HCT116 (cell line): Measurements from ENCODE around the gene LCK. TPM values are rescaled to one million over a fixed set of nuclear protein-coding genes. Genes with fewer than 3 reads are reported as not detected.

Experiments used
- ATAC-seq: fragments of 200-7000 bp; cut with Tn5 transposase; 2 replicates; pipeline ENCODE4 v1.9.1; 2020; ENCODE audit warnings: mild to moderate bottlenecking, moderate library complexity
- BruUV-seq: library from RNA; stranded (reverse); fragments of 400-500 nt; replicated peaks from 2 replicates; lab custom pipeline; 2021; lab: Mats Ljungman, UMichigan
- CTCF ChIA-PET: fragments of 300-600 bp; sonication (Branson Sonifier 250); formaldehyde crosslinking; loops from one replicate; lab custom pipeline; 2021; ENCODE audit warnings: antibody characterized with exemption; lab: Charles Lee
- POLR2A ChIA-PET: fragments of 300-600, 350-600 bp; sonication (Branson Sonifier 250); formaldehyde crosslinking; loops from one replicate; lab custom pipeline; 2021; ENCODE audit warnings: antibody characterized with exemption; lab: Charles Lee
- RAD21 ChIA-PET, 2 experiments: fragments of 300-600 bp; sonication (Branson Sonifier 250); formaldehyde crosslinking; loops; one replicate each; lab custom pipeline; 2023; ENCODE audit warnings: low total read pairs in 2 of 2; ENCODE audit not compliant: uncharacterized antibody in 2 of 2, unreplicated experiment in 2 of 2, low non-redundant PET in 1 of 2; lab: Charles Lee
- DNase-seq: peaks from one replicate; pipeline ENCODE4 v3.0.0-alpha.2; 2010; ENCODE audit warnings: low read depth, low spot score
- H2AFZ ChIP-seq: fragments of 200-600 bp; shearing (Covaris generic), sonication (generic); 2 replicates; pipeline ENCODE4 v1.6.1; 2017; ENCODE audit warnings: low read depth, mixed run types, mixed read lengths, antibody characterized with exemption, low read length; ENCODE audit not compliant: poor library complexity, severe bottlenecking
- H3K27ac ChIP-seq: 2 replicates; pipeline ENCODE4 v1.5.1; 2012; ENCODE audit warnings: low read depth, low read length
- H3K27me3 ChIP-seq: fragments of 200-600 bp; sonication (generic); 2 replicates; pipeline ENCODE4 v1.6.1; 2016; ENCODE audit warnings: mixed run types, low read length, mixed read lengths; ENCODE audit not compliant: insufficient read depth
- H3K36me3 ChIP-seq, 2 experiments: fragments of 200-500 bp in 1 of 2; fragments of 200-600 bp in 1 of 2; sonication (Bioruptor generic) in 1 of 2; sonication (generic) in 1 of 2; 2 replicates each; pipeline versions ENCODE4 v1.5.1 to v1.6.1; 2014 to 2016; ENCODE audit warnings: low read length in 2 of 2, inconsistent platforms in 1 of 2, mixed read lengths in 1 of 2, mixed run types in 1 of 2; ENCODE audit not compliant: insufficient read depth in 2 of 2, control insufficient read depth in 1 of 2
- H3K4me1 ChIP-seq, 2 experiments: fragments of 200-600 bp in 1 of 2; sonication (generic) in 1 of 2; 2 replicates each; pipeline versions ENCODE4 v1.5.1 to v1.6.1; 2012 to 2017; ENCODE audit warnings: low read length in 2 of 2, inconsistent platforms in 1 of 2, mild to moderate bottlenecking in 1 of 2, mixed read lengths in 1 of 2, mixed run types in 1 of 2, moderate library complexity in 1 of 2; ENCODE audit not compliant: insufficient read depth in 2 of 2, control insufficient read depth in 1 of 2
- H3K4me2 ChIP-seq: fragments of 200-600 bp; sonication (generic); 2 replicates; pipeline ENCODE4 v1.6.1; 2017; ENCODE audit warnings: mixed run types, low read length, mixed read lengths
- H3K4me3 ChIP-seq, 2 experiments: fragments of 200-600 bp in 1 of 2; sonication (generic) in 1 of 2; replicated peaks in 1 of 2; 2 replicates each; pipeline ENCODE4 v1.5.1; 2011 to 2016; ENCODE audit warnings: low read length in 2 of 2, control low read depth in 1 of 2, low read depth in 1 of 2, mild to moderate bottlenecking in 1 of 2, mixed read lengths in 1 of 2, mixed run types in 1 of 2
- H3K79me2 ChIP-seq: fragments of 200-600 bp; sonication (generic); 2 replicates; pipeline ENCODE4 v1.6.1; 2017; ENCODE audit warnings: mild to moderate bottlenecking, mixed run types, low read length, moderate library complexity, mixed read lengths; ENCODE audit not compliant: insufficient read depth
- H3K9ac ChIP-seq: fragments of 200-600 bp; sonication (generic); 2 replicates; pipeline ENCODE4 v1.6.1; 2016; ENCODE audit warnings: low read length, mixed read lengths
- H3K9me2 ChIP-seq: fragments of 200-600 bp; sonication (generic), shearing (Covaris generic); 2 replicates; pipeline ENCODE4 v1.6.1; 2017; ENCODE audit warnings: mixed run types, mild to moderate bottlenecking, moderate library complexity; ENCODE audit not compliant: insufficient read depth
- H3K9me3 ChIP-seq, 2 experiments: fragments of 200-500 bp in 1 of 2; fragments of 200-600 bp in 1 of 2; sonication (Bioruptor generic) in 1 of 2; sonication (generic) in 1 of 2; 2 replicates each; pipeline ENCODE4 v1.6.1; 2014 to 2017; ENCODE audit warnings: low read length in 2 of 2, mixed read lengths in 2 of 2, inconsistent platforms in 1 of 2, low read depth in 1 of 2, mild to moderate bottlenecking in 1 of 2, mixed run types in 1 of 2, moderate library complexity in 1 of 2; ENCODE audit not compliant: control insufficient read depth in 1 of 2, insufficient read depth in 1 of 2
- H4K20me1 ChIP-seq: fragments of 200-600 bp; sonication (generic), shearing (Covaris generic); 2 replicates; pipeline ENCODE4 v1.6.1; 2017; ENCODE audit warnings: mixed run types, mild to moderate bottlenecking, moderate library complexity; ENCODE audit not compliant: insufficient read depth
- EGR1 ChIP-seq: IDR thresholded peaks from 2 replicates; pipeline ENCODE4 v1.6.1; 2012; ENCODE audit warnings: low read depth
- ELF1 ChIP-seq: IDR thresholded peaks from 2 replicates; pipeline ENCODE4 v1.6.1; 2012; ENCODE audit warnings: low read depth, borderline replicate concordance
- POLR2AphosphoS5 ChIP-seq: IDR thresholded peaks from 2 replicates; pipeline ENCODE4 v1.6.1; 2011; ENCODE audit warnings: mild to moderate bottlenecking, low read depth, low read length, moderate library complexity
- RAD21 ChIP-seq: IDR thresholded peaks from 2 replicates; pipeline ENCODE4 v1.6.1; 2012; ENCODE audit warnings: low read depth, mild to moderate bottlenecking
- SIN3A ChIP-seq: IDR thresholded peaks from 2 replicates; pipeline ENCODE4 v1.6.1; 2012; ENCODE audit warnings: low read depth
- YY1 ChIP-seq: IDR thresholded peaks from 2 replicates; pipeline ENCODE4 v1.6.1; 2011; ENCODE audit warnings: low read length, low read depth, moderate library complexity, mild to moderate bottlenecking; ENCODE audit not compliant: insufficient replicate concordance; ENCODE audit errors: extremely low read depth
- ZNF274 ChIP-seq: fragments of 200-500 bp; sonication (Bioruptor generic); IDR thresholded peaks from 2 replicates; pipeline ENCODE4 v1.6.1; 2014; ENCODE audit warnings: mild to moderate bottlenecking, low read depth, low read length, inconsistent platforms
- intact Hi-C: fragments of 100-400 bp; cut with micrococcal nuclease; formaldehyde crosslinking; loops from 2 replicates; pipeline ENCODE4 v1.10.0; 2022
- total RNA-seq: library from RNA; stranded (reverse); gene quantifications from one replicate; pipeline ENCODE4 v1.2.1, GENCODE V29; 2021; ENCODE audit not compliant: unreplicated experiment
- TF ChIP-seq, protein P1 (sequence below): IDR thresholded peaks from 2 replicates; pipeline ENCODE4 v1.6.1; 2012
- TF ChIP-seq, protein P2 (sequence below): IDR thresholded peaks from 2 replicates; pipeline ENCODE4 v1.6.1; 2012; ENCODE audit warnings: low read depth
- TF ChIP-seq, protein P3 (sequence below), 3 experiments: fragments of 200-600 bp in 1 of 3; sonication (generic) in 1 of 3; IDR thresholded peaks in 2 of 3; conservative IDR thresholded peaks in 1 of 3; 2 replicates each; pipeline ENCODE4 v1.5.1; 2012 to 2017; ENCODE audit warnings: low read depth in 2 of 3, low read length in 2 of 3, antibody characterized with exemption in 1 of 3, borderline replicate concordance in 1 of 3, control low read depth in 1 of 3, mild to moderate bottlenecking in 1 of 3, mixed read lengths in 1 of 3, mixed run types in 1 of 3, moderate library complexity in 1 of 3; ENCODE audit not compliant: insufficient read depth in 1 of 3

The LCK gene
- total RNA-seq, 1 experiment from 2014 or later = 0.79 TPM

DNA sequence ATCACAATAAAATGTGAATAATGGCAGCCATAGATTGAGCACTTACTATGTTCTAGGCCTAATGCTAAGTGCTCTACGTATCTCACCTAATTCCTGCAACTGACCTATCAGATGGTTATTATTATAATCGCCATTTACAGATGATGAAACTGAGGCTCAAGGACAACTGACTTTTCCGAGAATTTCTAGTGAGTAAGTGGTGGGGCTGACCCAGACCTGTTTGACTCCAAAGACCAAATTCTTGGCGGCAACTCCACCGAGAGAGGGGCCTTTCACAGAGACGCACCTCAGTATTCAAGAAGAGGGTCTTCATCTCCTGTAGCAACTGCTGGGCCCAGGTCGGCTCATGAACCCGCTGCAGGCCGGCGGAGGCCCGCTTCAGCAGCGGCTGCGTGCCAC lies 29.5 kb upstream of the LCK start:
- H3K9me2 ChIP-seq = no peaks in the 10 kb centered on the region
- H3K4me2 ChIP-seq = peak overlapping the region; percentile 96
- BruUV-seq = TSS peak; percentile 48
- H3K9me3 ChIP-seq = no peaks in the 10 kb centered on the region
- DNase-seq (no peak), ATAC-seq (no peak; the same call in 1 of the 2 replicates)
- peak overlapping the region; percentile 96 to 99 for H3K4me3 ChIP-seq
- intact Hi-C loops = no loop called here
- TF ChIP-seq, protein P1, sequence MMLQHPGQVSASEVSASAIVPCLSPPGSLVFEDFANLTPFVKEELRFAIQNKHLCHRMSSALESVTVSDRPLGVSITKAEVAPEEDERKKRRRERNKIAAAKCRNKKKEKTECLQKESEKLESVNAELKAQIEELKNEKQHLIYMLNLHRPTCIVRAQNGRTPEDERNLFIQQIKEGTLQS = no peak
- TF ChIP-seq ELF1 (no peak), POLR2AphosphoS5 (no peak), RAD21 (no peak), EGR1 (no peak), YY1 (no peak), ZNF274 (no peak), SIN3A (no peak)
- TF ChIP-seq, protein P2, sequence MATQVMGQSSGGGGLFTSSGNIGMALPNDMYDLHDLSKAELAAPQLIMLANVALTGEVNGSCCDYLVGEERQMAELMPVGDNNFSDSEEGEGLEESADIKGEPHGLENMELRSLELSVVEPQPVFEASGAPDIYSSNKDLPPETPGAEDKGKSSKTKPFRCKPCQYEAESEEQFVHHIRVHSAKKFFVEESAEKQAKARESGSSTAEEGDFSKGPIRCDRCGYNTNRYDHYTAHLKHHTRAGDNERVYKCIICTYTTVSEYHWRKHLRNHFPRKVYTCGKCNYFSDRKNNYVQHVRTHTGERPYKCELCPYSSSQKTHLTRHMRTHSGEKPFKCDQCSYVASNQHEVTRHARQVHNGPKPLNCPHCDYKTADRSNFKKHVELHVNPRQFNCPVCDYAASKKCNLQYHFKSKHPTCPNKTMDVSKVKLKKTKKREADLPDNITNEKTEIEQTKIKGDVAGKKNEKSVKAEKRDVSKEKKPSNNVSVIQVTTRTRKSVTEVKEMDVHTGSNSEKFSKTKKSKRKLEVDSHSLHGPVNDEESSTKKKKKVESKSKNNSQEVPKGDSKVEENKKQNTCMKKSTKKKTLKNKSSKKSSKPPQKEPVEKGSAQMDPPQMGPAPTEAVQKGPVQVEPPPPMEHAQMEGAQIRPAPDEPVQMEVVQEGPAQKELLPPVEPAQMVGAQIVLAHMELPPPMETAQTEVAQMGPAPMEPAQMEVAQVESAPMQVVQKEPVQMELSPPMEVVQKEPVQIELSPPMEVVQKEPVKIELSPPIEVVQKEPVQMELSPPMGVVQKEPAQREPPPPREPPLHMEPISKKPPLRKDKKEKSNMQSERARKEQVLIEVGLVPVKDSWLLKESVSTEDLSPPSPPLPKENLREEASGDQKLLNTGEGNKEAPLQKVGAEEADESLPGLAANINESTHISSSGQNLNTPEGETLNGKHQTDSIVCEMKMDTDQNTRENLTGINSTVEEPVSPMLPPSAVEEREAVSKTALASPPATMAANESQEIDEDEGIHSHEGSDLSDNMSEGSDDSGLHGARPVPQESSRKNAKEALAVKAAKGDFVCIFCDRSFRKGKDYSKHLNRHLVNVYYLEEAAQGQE = no peak
- TF ChIP-seq, protein P3, sequence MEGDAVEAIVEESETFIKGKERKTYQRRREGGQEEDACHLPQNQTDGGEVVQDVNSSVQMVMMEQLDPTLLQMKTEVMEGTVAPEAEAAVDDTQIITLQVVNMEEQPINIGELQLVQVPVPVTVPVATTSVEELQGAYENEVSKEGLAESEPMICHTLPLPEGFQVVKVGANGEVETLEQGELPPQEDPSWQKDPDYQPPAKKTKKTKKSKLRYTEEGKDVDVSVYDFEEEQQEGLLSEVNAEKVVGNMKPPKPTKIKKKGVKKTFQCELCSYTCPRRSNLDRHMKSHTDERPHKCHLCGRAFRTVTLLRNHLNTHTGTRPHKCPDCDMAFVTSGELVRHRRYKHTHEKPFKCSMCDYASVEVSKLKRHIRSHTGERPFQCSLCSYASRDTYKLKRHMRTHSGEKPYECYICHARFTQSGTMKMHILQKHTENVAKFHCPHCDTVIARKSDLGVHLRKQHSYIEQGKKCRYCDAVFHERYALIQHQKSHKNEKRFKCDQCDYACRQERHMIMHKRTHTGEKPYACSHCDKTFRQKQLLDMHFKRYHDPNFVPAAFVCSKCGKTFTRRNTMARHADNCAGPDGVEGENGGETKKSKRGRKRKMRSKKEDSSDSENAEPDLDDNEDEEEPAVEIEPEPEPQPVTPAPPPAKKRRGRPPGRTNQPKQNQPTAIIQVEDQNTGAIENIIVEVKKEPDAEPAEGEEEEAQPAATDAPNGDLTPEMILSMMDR (IDR thresholded peaks at IDR 0.05 in 2 of 3, conservative IDR thresholded peaks at IDR 0.05 in 1 of 3; ENCODE audit: borderline replicate concordance in 1 of 3, insufficient read depth in 1 of 3, low read depth in 2 of 3, low read length in 2 of 3) = no peak
- TF ChIP-seq, all 23 proteins: peak for 0
- H2AFZ ChIP-seq = no peak overlapping the region
- peaks cover 15 to 35% of the 10 kb centered on the region in 2 experiments for H3K4me1 ChIP-seq
- peaks cover 13 to 23% of the 10 kb centered on the region in 2 experiments; a peak in 3 of 4 replicates for H3K36me3 ChIP-seq
- peaks cover 43% of the 10 kb centered on the region for H3K79me2 ChIP-seq
- no peaks in the 10 kb centered on the region for H4K20me1 ChIP-seq
- ChIA-PET RAD21 (interaction anchor here in 1 of 2 experiments (0.7 kb wide), 1 partner anchor 20 kb away, joined by 3 read pairs; no protein-coding TSS in a partner anchor), POLR2A (no interaction called here), CTCF (interaction anchor here (0.7 to 1.0 kb wide), 2 partner anchors 27 to 114 kb away, joined by 3 read pairs; partner anchors contain the start of gene MARCKSL1)
- H3K27me3 ChIP-seq = no peaks in the 10 kb centered on the region
- peak overlapping the region; percentile 99 for H3K9ac ChIP-seq
- peak overlapping the region; percentile 68 for H3K27ac ChIP-seq
